ENCODE data around the gene C16orf96. TPM values are rescaled to one million over a fixed set of nuclear protein-coding genes. Genes with fewer than 3 reads are reported as not detected.
A peak's percentile ranks its signal among the peaks of the same experiment; 100 is the strongest.

Gene C16orf96
- total RNA-seq, 2 donors from 2014 or later, result 1.5 to 1.6 TPM

- 0 to 1% methylated on average over 19 to 80 of the region's 80 CpGs for WGBS, 2 experiments (ENCODE audit: insufficient coverage in 1 of 2, insufficient read length in 1 of 2)
- H3K36me3 Mint-ChIP-seq (ENCODE audit: low read depth), result peaks cover 16% of the 10 kb centered on the region
These were observed 68.9 kb downstream of the C16orf96 start for GRCh38 chr16:4624827-4625559.

GRCh38 chr16:4625560-4626159 is 69.5 kb downstream of the C16orf96 start:
- Mint-ChIP-seq H3K4me3 (peak overlapping the region; percentile 86), H3K4me1 (peaks cover 10% of the 10 kb centered on the region), H3K9me3 (no peaks in the 10 kb centered on the region), H3K36me3 (ENCODE audit: low read depth) (peaks cover 16% of the 10 kb centered on the region), H3K27me3 (ENCODE audit: insufficient read depth) (no peaks in the 10 kb centered on the region), H3K27ac (peak overlapping the region; percentile 93)
- Histone ChIP-seq H3K4me3 (ENCODE audit: low read length) (peak overlapping the region; percentile 86), H3K9ac (ENCODE audit: extremely low read depth, low read length, poor library complexity, severe bottlenecking) (peak overlapping the region; percentile 86), H3K27ac (ENCODE audit: low read depth, low read length) (peak overlapping the region; percentile 90), H3K36me3 (ENCODE audit: control insufficient read depth, insufficient read depth, low read length) (peaks cover 11% of the 10 kb centered on the region), H3K27me3 (ENCODE audit: control insufficient read depth, insufficient read depth, low read length, poor library complexity, severe bottlenecking) (no peaks in the 10 kb centered on the region), H3K4me1 (ENCODE audit: control insufficient read depth, insufficient read depth, low read length) (peaks cover 3% of the 10 kb centered on the region), H3K9me3 (ENCODE audit: control insufficient read depth, low read length) (no peaks in the 10 kb centered on the region)
- DNase-seq, result no peak
- TF ChIP-seq CTCF (conservative IDR thresholded peaks at IDR 0.05), result no peak
- 12 to 23% methylated on average over 8 to 11 of the region's 11 CpGs for WGBS, 2 experiments (ENCODE audit: insufficient coverage in 1 of 2, insufficient read length in 1 of 2)

More at GRCh38 chr16:4624827-4625559, 68.9 kb downstream of the C16orf96 start:
- Histone ChIP-seq H3K9ac (ENCODE audit: extremely low read depth, low read length, poor library complexity, severe bottlenecking) (peak overlapping the region; percentile 86), H3K27ac (ENCODE audit: low read depth, low read length) (peak overlapping the region; percentile 90), H3K4me1 (ENCODE audit: control insufficient read depth, insufficient read depth, low read length) (peaks cover 3% of the 10 kb centered on the region), H3K36me3 (ENCODE audit: control insufficient read depth, insufficient read depth, low read length) (peaks cover 11% of the 10 kb centered on the region), H3K9me3 (ENCODE audit: control insufficient read depth, low read length) (no peaks in the 10 kb centered on the region), H3K4me3 (ENCODE audit: low read length) (peak overlapping the region; percentile 86), H3K27me3 (ENCODE audit: control insufficient read depth, insufficient read depth, low read length, poor library complexity, severe bottlenecking) (no peaks in the 10 kb centered on the region)
- peak overlapping the region; percentile 86 for H3K4me3 Mint-ChIP-seq
- no peak for TF ChIP-seq CTCF (conservative IDR thresholded peaks at IDR 0.05)
- peaks cover 10% of the 10 kb centered on the region for H3K4me1 Mint-ChIP-seq
- peak overlapping the region; percentile 93 for H3K27ac Mint-ChIP-seq
- no peaks in the 10 kb centered on the region for H3K27me3 Mint-ChIP-seq (ENCODE audit: insufficient read depth)
- DNase-seq, result peak; percentile 93
- H3K9me3 Mint-ChIP-seq, result no peaks in the 10 kb centered on the region

GRCh38 chr16:4626396-4626795 is 70.3 kb downstream of the C16orf96 start:
- TF ChIP-seq CTCF (conservative IDR thresholded peaks at IDR 0.05), result no peak
- Mint-ChIP-seq H3K27ac (no peak overlapping the region), H3K36me3 (ENCODE audit: low read depth) (peaks cover 23% of the 10 kb centered on the region), H3K27me3 (ENCODE audit: insufficient read depth) (no peaks in the 10 kb centered on the region), H3K4me3 (peak overlapping the region; percentile 86), H3K4me1 (peaks cover 10% of the 10 kb centered on the region), H3K9me3 (peaks cover 6% of the 10 kb centered on the region)
- Histone ChIP-seq H3K9ac (ENCODE audit: extremely low read depth, low read length, poor library complexity, severe bottlenecking) (no peak overlapping the region), H3K27me3 (ENCODE audit: control insufficient read depth, insufficient read depth, low read length, poor library complexity, severe bottlenecking) (no peaks in the 10 kb centered on the region), H3K4me3 (ENCODE audit: low read length) (peak overlapping the region; percentile 86), H3K9me3 (ENCODE audit: control insufficient read depth, low read length) (peaks cover 6% of the 10 kb centered on the region), H3K36me3 (ENCODE audit: control insufficient read depth, insufficient read depth, low read length) (peaks cover 11% of the 10 kb centered on the region), H3K4me1 (ENCODE audit: control insufficient read depth, insufficient read depth, low read length) (peaks cover 3% of the 10 kb centered on the region), H3K27ac (ENCODE audit: low read depth, low read length) (no peak overlapping the region)
- no peak for DNase-seq
- 77 to 80% methylated on average over 6 of the region's 6 CpGs for WGBS, 2 experiments (ENCODE audit: insufficient coverage in 1 of 2, insufficient read length in 1 of 2)

Measured in endodermal cell (in vitro differentiated cells).